ENCODE measurements around the gene BBOF1. TPM values are rescaled to one million over a fixed set of nuclear protein-coding genes. Genes with fewer than 3 reads are reported as not detected.

Gene BBOF1
- total and polyA plus RNA-seq, 2 of the 8 experiments (the other 6 are each of a cell fraction or from before 2014, with no cell fraction given): 0.26 to 0.60 TPM

DNA sequence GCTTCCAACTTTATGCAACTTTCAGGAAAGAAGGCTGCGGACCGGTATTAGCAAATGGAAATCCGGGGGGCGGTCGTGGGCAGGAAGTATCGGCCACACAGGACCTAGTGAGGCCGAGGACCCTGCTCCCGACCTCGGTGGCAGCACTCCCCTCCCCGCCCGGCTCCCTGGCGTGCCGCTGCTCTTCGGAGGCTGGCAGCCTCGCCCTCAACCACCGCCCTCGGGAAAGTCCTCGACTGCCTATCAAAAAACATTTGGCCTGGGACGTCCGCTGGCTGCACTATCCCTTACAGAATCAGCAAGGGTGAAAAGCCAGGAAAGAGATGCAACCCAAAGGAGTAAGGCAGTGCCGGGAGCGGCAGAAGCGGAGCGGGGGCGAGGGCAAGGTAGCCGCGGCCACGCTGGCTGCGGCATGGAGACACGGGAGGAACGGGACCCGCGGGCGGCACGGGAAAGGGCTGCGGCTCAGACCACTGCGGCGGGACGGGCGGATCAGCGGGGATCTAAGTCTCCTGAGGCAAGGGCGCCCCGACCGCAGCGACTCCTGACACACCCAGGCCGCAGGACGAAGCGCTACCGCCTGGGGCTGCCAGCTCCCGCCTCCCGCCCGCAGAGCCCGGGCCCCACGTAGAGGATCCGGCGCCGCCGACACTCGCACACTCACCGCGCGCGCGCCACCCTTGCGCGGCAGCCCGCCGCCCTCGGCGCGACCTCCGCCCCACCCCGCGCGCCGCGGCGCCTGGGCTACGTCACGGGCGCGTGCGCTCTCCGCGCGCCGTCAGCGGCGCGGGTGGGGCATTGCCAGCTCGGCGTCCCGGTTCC, at the start of gene BBOF1, which contains the start of gene ENTPD5 (continued):
- TF ChIP-seq CHD7 (IDR thresholded peaks at IDR 0.05; ENCODE audit: insufficient replicate concordance, low read length) (no peak), EP300 (IDR thresholded peaks at IDR 0.05; ENCODE audit: borderline replicate concordance in 1 of 2, low read depth in 2 of 2, low read length in 2 of 2) (no peak), CBX5 (IDR thresholded peaks at IDR 0.05; ENCODE audit: low read depth, low read length) (no peak), MAX (IDR thresholded peaks at IDR 0.05) (no peak; the same call in 1 of the 2 replicates), ZNF274 (IDR thresholded peaks at IDR 0.05; ENCODE audit: borderline replicate concordance, extremely low read depth, low read length) (no peak), HDAC2 (IDR thresholded peaks at IDR 0.05; ENCODE audit: borderline replicate concordance in 1 of 2, low read depth in 2 of 2, low read length in 2 of 2) (peak in 1 of 2 experiments; percentile 76; a peak in 1 of 4 replicates)
- TF ChIP-seq, protein P1, sequence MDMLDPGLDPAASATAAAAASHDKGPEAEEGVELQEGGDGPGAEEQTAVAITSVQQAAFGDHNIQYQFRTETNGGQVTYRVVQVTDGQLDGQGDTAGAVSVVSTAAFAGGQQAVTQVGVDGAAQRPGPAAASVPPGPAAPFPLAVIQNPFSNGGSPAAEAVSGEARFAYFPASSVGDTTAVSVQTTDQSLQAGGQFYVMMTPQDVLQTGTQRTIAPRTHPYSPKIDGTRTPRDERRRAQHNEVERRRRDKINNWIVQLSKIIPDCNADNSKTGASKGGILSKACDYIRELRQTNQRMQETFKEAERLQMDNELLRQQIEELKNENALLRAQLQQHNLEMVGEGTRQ (IDR thresholded peaks at IDR 0.05; ENCODE audit: low read length): no peak
